ENCODE data around the gene SEMA3A. TPM values are rescaled to one million over a fixed set of nuclear protein-coding genes. Genes with fewer than 3 reads are reported as not detected.

Gene SEMA3A
- total RNA-seq, 1 experiment from 2014 or later = 43.3 TPM

DNA sequence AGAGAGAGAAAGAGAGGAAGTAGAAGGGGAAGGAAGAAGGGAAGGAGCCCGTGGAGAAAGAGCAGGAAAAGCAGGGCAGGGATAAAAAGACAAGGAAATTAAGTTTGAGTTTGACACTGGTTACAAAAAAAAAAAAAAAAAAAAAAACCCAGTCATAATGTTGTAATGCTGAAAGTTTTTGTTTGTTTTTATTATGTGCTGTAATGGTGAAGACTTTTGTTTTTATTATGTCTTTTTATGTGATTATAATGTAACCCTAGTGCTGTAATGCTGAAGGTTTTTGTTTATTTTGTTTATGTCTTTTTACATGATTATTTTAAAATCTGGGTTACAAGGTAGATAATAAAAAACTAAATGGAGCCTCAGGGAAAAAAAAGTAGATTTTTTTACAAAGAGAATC lies 184.8 kb downstream of the SEMA3A start:
- no peak overlapping the region for H3K4me3 ChIP-seq (ENCODE audit: low read depth in 2 of 2, low read length in 2 of 2)
- BruUV-seq (replicated peaks) = no TSS peak
- intact Hi-C loops (cut with micrococcal nuclease; ENCODE audit: unreplicated experiment) (no loop called here), in situ Hi-C loops (cut with HindIII; ENCODE audit: low pct_unique_long_range_greater_than_20kb, low sequenced_read_pairs) (no loop called here)
- no peaks in the 10 kb centered on the region for H3K9me3 ChIP-seq (ENCODE audit: control insufficient read depth, insufficient read depth, low read depth, low read length)
- H3K27ac ChIP-seq (ENCODE audit: low read length) = no peak overlapping the region
- no peaks in the 10 kb centered on the region for H3K36me3 ChIP-seq (ENCODE audit: control insufficient read depth, insufficient read depth, low read length)
- ATAC-seq (no peak), DNase-seq (ENCODE audit: low read depth, low spot score) (no peak)
- TF ChIP-seq SIN3A (IDR thresholded peaks at IDR 0.05; ENCODE audit: borderline replicate concordance, insufficient read depth, low read depth, low read length) = no peak
- TF ChIP-seq POLR2AphosphoS5 (IDR thresholded peaks at IDR 0.05; ENCODE audit: low read depth, low read length) = no peak
- TF ChIP-seq, protein P1, sequence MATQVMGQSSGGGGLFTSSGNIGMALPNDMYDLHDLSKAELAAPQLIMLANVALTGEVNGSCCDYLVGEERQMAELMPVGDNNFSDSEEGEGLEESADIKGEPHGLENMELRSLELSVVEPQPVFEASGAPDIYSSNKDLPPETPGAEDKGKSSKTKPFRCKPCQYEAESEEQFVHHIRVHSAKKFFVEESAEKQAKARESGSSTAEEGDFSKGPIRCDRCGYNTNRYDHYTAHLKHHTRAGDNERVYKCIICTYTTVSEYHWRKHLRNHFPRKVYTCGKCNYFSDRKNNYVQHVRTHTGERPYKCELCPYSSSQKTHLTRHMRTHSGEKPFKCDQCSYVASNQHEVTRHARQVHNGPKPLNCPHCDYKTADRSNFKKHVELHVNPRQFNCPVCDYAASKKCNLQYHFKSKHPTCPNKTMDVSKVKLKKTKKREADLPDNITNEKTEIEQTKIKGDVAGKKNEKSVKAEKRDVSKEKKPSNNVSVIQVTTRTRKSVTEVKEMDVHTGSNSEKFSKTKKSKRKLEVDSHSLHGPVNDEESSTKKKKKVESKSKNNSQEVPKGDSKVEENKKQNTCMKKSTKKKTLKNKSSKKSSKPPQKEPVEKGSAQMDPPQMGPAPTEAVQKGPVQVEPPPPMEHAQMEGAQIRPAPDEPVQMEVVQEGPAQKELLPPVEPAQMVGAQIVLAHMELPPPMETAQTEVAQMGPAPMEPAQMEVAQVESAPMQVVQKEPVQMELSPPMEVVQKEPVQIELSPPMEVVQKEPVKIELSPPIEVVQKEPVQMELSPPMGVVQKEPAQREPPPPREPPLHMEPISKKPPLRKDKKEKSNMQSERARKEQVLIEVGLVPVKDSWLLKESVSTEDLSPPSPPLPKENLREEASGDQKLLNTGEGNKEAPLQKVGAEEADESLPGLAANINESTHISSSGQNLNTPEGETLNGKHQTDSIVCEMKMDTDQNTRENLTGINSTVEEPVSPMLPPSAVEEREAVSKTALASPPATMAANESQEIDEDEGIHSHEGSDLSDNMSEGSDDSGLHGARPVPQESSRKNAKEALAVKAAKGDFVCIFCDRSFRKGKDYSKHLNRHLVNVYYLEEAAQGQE (IDR thresholded peaks at IDR 0.05; ENCODE audit: insufficient read depth in 1 of 2, low read depth in 2 of 2, low read length in 1 of 2) = no peak
- TF ChIP-seq CTCF (IDR thresholded peaks at IDR 0.05) = no peak
- TF ChIP-seq TCF7L2 (IDR thresholded peaks at IDR 0.05; ENCODE audit: low read depth, low read length) = no peak
- H3K4me1 ChIP-seq (ENCODE audit: control insufficient read depth, insufficient read depth, low read length) = no peaks in the 10 kb centered on the region; the same call in 1 of the 2 replicates
- ChIA-PET POLR2A (interaction anchor here (0.6 kb wide), 1 partner anchor 9 kb away, joined by 4 read pairs; no protein-coding TSS in a partner anchor), CTCF (no interaction called here)
- no peaks in the 10 kb centered on the region for H3K27me3 ChIP-seq (ENCODE audit: control insufficient read depth, insufficient read depth, low read length)

DNA sequence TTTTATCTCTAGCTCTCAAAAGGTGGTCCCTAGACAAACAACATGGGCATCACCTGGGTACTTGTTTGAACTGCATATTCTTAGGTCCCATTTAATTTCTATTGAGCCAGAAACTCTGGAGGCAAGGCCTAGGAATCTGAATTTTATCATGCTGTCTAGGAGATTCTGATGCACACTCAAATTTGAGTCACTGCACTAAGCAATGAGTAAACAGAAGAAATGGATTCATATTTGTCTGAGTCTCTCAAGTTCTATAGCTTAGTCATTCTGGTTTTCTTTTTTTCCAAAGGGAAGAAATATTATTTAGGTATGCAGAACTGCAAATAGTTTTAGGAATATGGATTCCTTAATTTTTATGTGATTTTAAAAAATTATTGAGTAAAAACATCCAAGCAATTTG lies 185.5 kb downstream of the SEMA3A start:
- ChIA-PET POLR2A (no interaction called here), CTCF (no interaction called here)
- in situ Hi-C loops (cut with HindIII; ENCODE audit: low pct_unique_long_range_greater_than_20kb, low sequenced_read_pairs) = no loop called here
- no peak overlapping the region for H3K27ac ChIP-seq (ENCODE audit: low read length)
- H3K4me3 ChIP-seq (ENCODE audit: low read depth in 2 of 2, low read length in 2 of 2) = no peak overlapping the region
- DNase-seq (ENCODE audit: low read depth, low spot score) = peak; percentile 52
- no peaks in the 10 kb centered on the region for H3K36me3 ChIP-seq (ENCODE audit: control insufficient read depth, insufficient read depth, low read length)
- H3K4me1 ChIP-seq (ENCODE audit: control insufficient read depth, insufficient read depth, low read length) = no peaks in the 10 kb centered on the region; the same call in 1 of the 2 replicates
- TF ChIP-seq SIN3A (IDR thresholded peaks at IDR 0.05; ENCODE audit: borderline replicate concordance, insufficient read depth, low read depth, low read length) = no peak
- TSS peak; percentile 46 for BruUV-seq (replicated peaks)
- no peaks in the 10 kb centered on the region for H3K27me3 ChIP-seq (ENCODE audit: control insufficient read depth, insufficient read depth, low read length)
- intact Hi-C loops (cut with micrococcal nuclease; ENCODE audit: unreplicated experiment) = no loop called here
- no peaks in the 10 kb centered on the region for H3K9me3 ChIP-seq (ENCODE audit: control insufficient read depth, insufficient read depth, low read depth, low read length)
- ATAC-seq = no peak

DNA sequence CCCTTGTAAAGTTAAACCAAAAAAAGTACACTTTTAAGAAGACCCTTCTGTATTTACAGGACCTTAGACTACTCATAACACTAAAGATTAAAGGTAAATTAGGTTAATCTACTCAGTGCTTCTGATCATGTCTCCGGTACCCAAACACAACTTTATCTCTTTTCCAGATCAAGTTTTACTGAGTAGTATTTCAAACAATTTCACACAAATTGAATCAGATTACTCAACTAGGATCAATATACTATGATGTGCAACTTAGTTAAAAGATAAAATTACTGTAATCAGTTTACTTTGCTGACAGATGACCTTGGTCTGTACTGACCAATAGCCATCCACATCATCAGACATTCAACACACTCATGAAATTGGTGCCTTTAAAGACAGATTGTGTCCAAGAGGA lies 191.4 kb downstream of the SEMA3A start:
- Histone ChIP-seq H3K4me1 (ENCODE audit: control insufficient read depth, insufficient read depth, low read length) (no peaks in the 10 kb centered on the region), H3K4me3 (ENCODE audit: low read depth in 2 of 2, low read length in 2 of 2) (no peak overlapping the region), H3K36me3 (ENCODE audit: control insufficient read depth, insufficient read depth, low read length) (no peaks in the 10 kb centered on the region), H3K27me3 (ENCODE audit: control insufficient read depth, insufficient read depth, low read length) (no peaks in the 10 kb centered on the region), H3K27ac (ENCODE audit: low read length) (no peak overlapping the region), H3K9me3 (ENCODE audit: control insufficient read depth, insufficient read depth, low read depth, low read length) (no peaks in the 10 kb centered on the region)
- intact Hi-C loops (cut with micrococcal nuclease; ENCODE audit: unreplicated experiment) = no loop called here
- in situ Hi-C loops (cut with HindIII; ENCODE audit: low pct_unique_long_range_greater_than_20kb, low sequenced_read_pairs) = no loop called here
- BruUV-seq (replicated peaks) = no TSS peak
- TF ChIP-seq POLR2AphosphoS5 (IDR thresholded peaks at IDR 0.05; ENCODE audit: low read depth, low read length) (no peak), CTCF (IDR thresholded peaks at IDR 0.05) (no peak), SIN3A (IDR thresholded peaks at IDR 0.05; ENCODE audit: borderline replicate concordance, insufficient read depth, low read depth, low read length) (no peak), TCF7L2 (IDR thresholded peaks at IDR 0.05; ENCODE audit: low read depth, low read length) (no peak)
- TF ChIP-seq, protein P1 (IDR thresholded peaks at IDR 0.05; ENCODE audit: insufficient read depth in 1 of 2, low read depth in 2 of 2, low read length in 1 of 2) = no peak
- CTCF ChIA-PET = no interaction called here
- DNase-seq (ENCODE audit: low read depth, low spot score) (no peak), ATAC-seq (no peak)
- POLR2A ChIA-PET = interaction anchor here (0.6 kb wide), 1 partner anchor 192 kb away, joined by 5 read pairs; no protein-coding TSS in a partner anchor

All from Panc1 (cell line).